ENCODE results near the gene RAP2A.

RAP2A gene

DNA sequence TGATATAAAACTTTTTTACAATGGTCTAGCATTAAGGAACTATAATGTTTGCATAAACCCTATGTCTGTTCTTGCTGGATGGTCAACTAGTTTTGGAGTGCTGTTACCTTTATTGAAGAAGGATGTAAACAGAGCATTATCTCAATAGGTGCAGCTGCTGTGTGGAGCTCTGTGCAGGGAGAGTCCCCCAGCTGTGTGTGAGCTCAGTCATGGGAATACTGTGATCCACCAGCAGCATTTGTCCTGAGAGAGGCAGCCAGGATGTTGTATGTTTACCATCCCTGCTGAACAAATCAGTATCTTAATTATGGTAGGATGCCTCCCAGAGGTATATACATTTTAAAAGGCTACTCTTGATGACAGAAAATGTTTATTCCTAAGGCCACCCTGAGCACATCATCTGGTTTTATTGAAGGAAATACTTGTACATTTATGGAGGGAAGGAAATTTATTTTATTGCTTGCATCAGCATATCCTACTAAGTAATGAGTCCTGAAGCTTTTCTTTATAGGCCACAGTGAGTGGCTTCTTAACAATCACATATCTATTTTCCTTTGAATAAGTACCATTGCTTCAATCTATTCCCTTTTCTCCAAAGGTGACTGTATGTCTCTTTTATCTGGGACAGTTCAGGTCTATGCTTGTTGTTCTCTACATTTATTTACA lies 11.7 kb downstream of the RAP2A start:
- Histone ChIP-seq H3K36me3 (ENCODE audit: control insufficient read depth, insufficient read depth, low read length) (no peaks in the 10 kb centered on the region), H3K4me1 (ENCODE audit: control insufficient read depth, insufficient read depth, low read length, poor library complexity, severe bottlenecking) (no peaks in the 10 kb centered on the region), H3K4me3 (ENCODE audit: insufficient read depth, low read depth, low read length, poor library complexity, severe bottlenecking) (no peak overlapping the region), H3K9me3 (ENCODE audit: control insufficient read depth, low read length) (no peaks in the 10 kb centered on the region), H3K27ac (ENCODE audit: insufficient read depth, low read length, poor library complexity, severe bottlenecking) (no peak overlapping the region), H3K27me3 (replicated peaks; ENCODE audit: control insufficient read depth, insufficient read depth, low read length, poor library complexity, severe bottlenecking) (no peaks in the 10 kb centered on the region)
- DNase-seq, result no peak

DNA sequence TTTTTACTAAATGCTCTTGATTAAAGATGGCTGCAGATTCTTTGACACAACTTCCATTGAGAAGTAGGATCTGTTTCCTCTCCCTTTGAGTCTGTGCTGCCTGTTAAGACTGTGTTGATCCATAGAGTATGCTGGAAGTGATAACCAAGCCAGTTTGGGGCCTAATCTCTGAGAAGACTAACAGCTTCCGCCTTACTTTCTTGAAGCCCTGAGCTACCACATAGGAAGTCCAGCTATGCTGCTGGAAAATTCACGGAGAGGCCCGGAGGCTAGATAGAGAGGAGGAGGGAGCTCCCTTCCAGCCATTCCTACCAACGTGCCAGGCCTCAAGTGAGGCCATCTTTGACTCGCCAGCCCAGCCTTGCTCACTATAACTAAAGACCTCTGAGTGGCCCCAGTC lies 12.5 kb downstream of the RAP2A start:
- Histone ChIP-seq H3K27ac (ENCODE audit: insufficient read depth, low read length, poor library complexity, severe bottlenecking) (no peak overlapping the region), H3K36me3 (ENCODE audit: control insufficient read depth, insufficient read depth, low read length) (no peaks in the 10 kb centered on the region), H3K4me1 (ENCODE audit: control insufficient read depth, insufficient read depth, low read length, poor library complexity, severe bottlenecking) (no peaks in the 10 kb centered on the region), H3K4me3 (ENCODE audit: insufficient read depth, low read depth, low read length, poor library complexity, severe bottlenecking) (no peak overlapping the region), H3K27me3 (replicated peaks; ENCODE audit: control insufficient read depth, insufficient read depth, low read length, poor library complexity, severe bottlenecking) (no peaks in the 10 kb centered on the region), H3K9me3 (ENCODE audit: control insufficient read depth, low read length) (no peaks in the 10 kb centered on the region)
- no peak for DNase-seq

DNA sequence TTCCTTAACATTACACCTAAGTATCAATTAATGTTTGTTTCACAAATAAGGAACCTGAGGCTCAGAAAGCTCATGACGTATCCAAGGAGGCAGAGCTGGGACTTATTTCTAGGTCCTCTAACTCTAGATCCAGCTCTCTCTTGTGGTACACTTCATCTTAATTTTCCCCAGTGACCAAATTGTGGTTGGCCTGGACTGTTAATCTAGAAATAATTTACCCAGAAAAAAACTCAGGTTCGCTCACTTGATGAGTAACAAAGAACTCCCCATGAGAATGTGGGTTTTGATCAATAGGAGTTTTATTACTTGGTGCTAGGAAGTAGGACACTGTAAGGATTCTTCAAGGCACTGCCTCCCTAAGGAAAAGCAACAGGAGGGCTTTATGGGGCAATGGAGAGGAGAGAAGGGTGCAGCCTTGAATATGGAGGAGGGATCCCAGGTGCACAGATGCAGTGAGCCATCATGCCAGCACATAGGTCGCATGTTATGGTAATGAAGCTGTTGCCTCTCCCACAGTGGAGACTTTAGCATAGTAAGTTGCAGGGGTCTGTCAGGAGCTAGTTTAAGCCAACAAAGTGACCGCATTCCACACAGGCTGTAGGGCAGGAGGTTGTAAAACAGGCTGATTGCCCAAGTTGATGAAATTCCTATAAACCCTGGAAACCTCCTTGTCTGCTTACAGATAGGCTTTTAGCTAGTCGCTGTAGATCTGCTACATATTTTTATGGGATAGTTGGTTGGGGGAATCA lies 14.7 kb downstream of the RAP2A start:
- H3K27ac ChIP-seq (ENCODE audit: insufficient read depth, low read length, poor library complexity, severe bottlenecking), result no peak overlapping the region
- no peaks in the 10 kb centered on the region for H3K36me3 ChIP-seq (ENCODE audit: control insufficient read depth, insufficient read depth, low read length)
- H3K27me3 ChIP-seq (replicated peaks; ENCODE audit: control insufficient read depth, insufficient read depth, low read length, poor library complexity, severe bottlenecking), result no peaks in the 10 kb centered on the region
- no peak for DNase-seq
- H3K4me3 ChIP-seq (ENCODE audit: insufficient read depth, low read depth, low read length, poor library complexity, severe bottlenecking), result no peak overlapping the region
- H3K9me3 ChIP-seq (ENCODE audit: control insufficient read depth, low read length), result no peaks in the 10 kb centered on the region
- no peaks in the 10 kb centered on the region for H3K4me1 ChIP-seq (ENCODE audit: control insufficient read depth, insufficient read depth, low read length, poor library complexity, severe bottlenecking)

DNA sequence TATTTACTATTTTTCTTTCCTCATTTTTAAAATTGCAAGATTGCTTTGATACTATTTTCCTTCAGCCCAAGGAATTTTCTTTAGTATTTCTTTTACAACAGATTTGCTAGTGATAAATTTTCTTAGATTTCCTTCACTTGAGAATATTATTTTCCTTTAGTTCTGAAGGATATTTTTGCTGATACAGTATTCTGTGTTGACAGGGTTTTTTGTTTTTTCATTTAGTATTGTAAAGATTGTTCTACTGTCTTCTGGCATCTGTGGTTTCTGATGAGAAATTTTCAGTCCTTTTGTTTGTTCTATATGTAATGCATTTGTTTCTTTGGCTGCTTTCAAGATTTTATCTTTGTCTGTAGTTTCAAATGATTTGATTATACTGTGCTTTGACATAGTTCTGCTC lies 20.7 kb downstream of the RAP2A start:
- Histone ChIP-seq H3K36me3 (ENCODE audit: control insufficient read depth, insufficient read depth, low read length) (no peaks in the 10 kb centered on the region), H3K27me3 (replicated peaks; ENCODE audit: control insufficient read depth, insufficient read depth, low read length, poor library complexity, severe bottlenecking) (no peaks in the 10 kb centered on the region), H3K4me3 (ENCODE audit: insufficient read depth, low read depth, low read length, poor library complexity, severe bottlenecking) (no peak overlapping the region), H3K9me3 (ENCODE audit: control insufficient read depth, low read length) (no peaks in the 10 kb centered on the region), H3K4me1 (ENCODE audit: control insufficient read depth, insufficient read depth, low read length, poor library complexity, severe bottlenecking) (no peaks in the 10 kb centered on the region), H3K27ac (ENCODE audit: insufficient read depth, low read length, poor library complexity, severe bottlenecking) (no peak overlapping the region)
- DNase-seq, result no peak

DNA sequence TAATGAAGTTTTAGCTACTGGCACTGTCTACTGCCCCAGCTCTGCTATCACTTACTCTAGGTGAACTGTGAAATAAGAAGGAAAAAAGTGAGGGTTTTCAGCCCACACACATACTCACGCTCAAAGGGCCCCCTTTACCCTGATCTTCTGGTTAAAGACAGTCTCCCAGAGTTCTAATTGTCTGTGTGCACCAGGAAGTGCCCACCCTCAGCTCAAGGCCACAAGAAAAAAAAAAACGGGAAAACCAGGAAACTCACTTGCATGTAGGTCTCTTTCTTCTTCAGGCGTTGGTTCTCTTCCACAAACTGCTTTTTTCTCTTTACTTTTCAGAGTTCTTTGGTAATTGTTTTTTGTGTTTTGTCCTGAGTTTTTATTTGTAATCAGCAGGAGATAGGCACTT lies 22.1 kb downstream of the RAP2A start:
- Histone ChIP-seq H3K27ac (ENCODE audit: insufficient read depth, low read length, poor library complexity, severe bottlenecking) (no peak overlapping the region), H3K9me3 (ENCODE audit: control insufficient read depth, low read length) (no peaks in the 10 kb centered on the region), H3K4me1 (ENCODE audit: control insufficient read depth, insufficient read depth, low read length, poor library complexity, severe bottlenecking) (peaks cover 5% of the 10 kb centered on the region), H3K36me3 (ENCODE audit: control insufficient read depth, insufficient read depth, low read length) (no peaks in the 10 kb centered on the region), H3K4me3 (ENCODE audit: insufficient read depth, low read depth, low read length, poor library complexity, severe bottlenecking) (no peak overlapping the region), H3K27me3 (replicated peaks; ENCODE audit: control insufficient read depth, insufficient read depth, low read length, poor library complexity, severe bottlenecking) (no peaks in the 10 kb centered on the region)
- DNase-seq, result no peak

DNA sequence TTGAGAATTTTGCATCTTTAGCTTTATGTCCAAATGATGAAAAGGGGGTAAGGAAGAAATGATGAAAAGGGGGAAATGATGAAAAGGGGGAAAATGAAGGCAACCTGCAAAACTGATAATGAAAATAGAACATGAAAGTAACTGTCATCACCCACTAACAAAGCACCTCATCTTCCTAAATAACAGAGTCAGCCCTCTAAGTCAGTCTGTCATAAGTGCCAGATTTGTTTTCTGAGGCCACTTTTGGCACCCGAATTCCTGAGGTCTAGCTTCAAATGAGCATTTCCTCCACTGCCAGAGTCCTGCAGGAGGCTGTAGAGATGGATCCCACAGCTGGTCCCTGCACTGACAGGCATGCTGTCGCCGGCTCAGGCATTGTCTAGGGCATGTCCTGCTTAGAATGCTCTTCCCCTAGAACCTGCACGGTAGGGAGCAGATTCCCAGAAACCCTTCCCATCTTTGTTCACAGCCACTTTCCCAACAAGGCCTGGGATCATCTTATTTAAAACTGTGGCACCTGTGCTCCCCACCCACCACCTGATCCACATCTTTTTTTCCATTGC lies 25.3 kb downstream of the RAP2A start:
- no peaks in the 10 kb centered on the region for H3K27me3 ChIP-seq (replicated peaks; ENCODE audit: control insufficient read depth, insufficient read depth, low read length, poor library complexity, severe bottlenecking)
- no peaks in the 10 kb centered on the region for H3K9me3 ChIP-seq (ENCODE audit: control insufficient read depth, low read length)
- peaks cover 2% of the 10 kb centered on the region for H3K36me3 ChIP-seq (ENCODE audit: control insufficient read depth, insufficient read depth, low read length)
- H3K4me1 ChIP-seq (ENCODE audit: control insufficient read depth, insufficient read depth, low read length, poor library complexity, severe bottlenecking), result peaks cover 5% of the 10 kb centered on the region
- H3K27ac ChIP-seq (ENCODE audit: insufficient read depth, low read length, poor library complexity, severe bottlenecking), result no peak overlapping the region
- DNase-seq, result no peak
- H3K4me3 ChIP-seq (ENCODE audit: insufficient read depth, low read depth, low read length, poor library complexity, severe bottlenecking), result no peak overlapping the region

DNA sequence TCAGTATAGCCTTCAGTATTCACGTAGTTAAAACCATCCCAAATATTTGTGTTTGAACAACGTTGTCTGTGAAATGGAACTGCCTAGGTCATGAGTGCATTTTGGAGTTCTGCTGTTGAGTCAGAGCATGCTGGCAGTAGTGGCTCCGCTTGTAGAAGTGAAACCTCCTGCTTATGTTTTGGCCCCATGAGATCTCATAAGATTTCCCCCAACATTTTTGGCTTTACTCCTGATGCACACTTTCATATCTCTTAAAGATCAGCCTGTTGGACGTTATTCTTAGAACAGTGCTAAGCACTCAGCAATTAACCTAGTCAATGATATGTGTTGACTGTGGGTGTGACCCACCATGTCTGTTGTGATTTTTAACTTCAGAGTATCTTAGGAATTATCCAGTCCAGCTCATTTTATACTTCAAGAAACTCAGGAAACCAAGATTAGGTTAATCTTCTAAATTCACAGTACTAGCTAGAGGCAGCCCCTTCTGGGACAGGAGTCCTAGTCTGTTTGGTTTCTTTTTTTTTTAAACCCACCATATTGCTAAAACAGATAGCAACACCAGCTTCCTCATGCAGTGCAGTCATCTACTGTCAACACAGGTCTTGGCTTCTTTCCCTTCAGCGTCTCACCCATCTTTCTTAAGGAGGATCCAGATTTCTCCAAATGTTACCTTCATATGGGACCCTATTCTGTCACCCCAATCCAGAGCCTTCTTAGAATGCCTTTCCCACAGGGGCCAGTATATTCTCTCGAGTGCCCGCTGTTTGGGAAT lies 26.2 kb downstream of the RAP2A start:
- Histone ChIP-seq H3K27ac (ENCODE audit: insufficient read depth, low read length, poor library complexity, severe bottlenecking) (no peak overlapping the region), H3K4me3 (ENCODE audit: insufficient read depth, low read depth, low read length, poor library complexity, severe bottlenecking) (no peak overlapping the region)
- DNase-seq, result no peak

DNA sequence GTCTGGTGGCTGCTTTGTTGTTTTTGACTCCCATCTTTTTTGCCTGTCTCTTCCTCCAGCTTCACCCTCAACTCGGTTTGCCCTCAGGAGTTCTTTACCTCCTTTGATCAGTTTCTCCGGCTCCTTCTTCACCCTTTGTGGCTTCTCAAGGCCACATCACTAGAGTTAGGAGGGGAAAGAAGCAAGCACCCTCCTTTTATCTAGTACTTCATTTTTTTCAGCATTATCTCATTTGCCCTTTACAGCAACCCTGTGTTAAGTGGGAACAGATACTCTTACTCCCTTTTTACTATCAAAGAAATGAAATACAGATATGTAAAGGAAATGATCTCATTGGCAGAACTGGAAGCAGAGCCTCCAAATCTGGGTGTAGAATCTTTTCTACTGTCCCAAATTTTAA lies 26.9 kb downstream of the RAP2A start:
- Histone ChIP-seq H3K27ac (ENCODE audit: insufficient read depth, low read length, poor library complexity, severe bottlenecking) (no peak overlapping the region), H3K27me3 (replicated peaks; ENCODE audit: control insufficient read depth, insufficient read depth, low read length, poor library complexity, severe bottlenecking) (no peaks in the 10 kb centered on the region), H3K36me3 (ENCODE audit: control insufficient read depth, insufficient read depth, low read length) (peaks cover 8% of the 10 kb centered on the region), H3K9me3 (ENCODE audit: control insufficient read depth, low read length) (no peaks in the 10 kb centered on the region), H3K4me3 (ENCODE audit: insufficient read depth, low read depth, low read length, poor library complexity, severe bottlenecking) (no peak overlapping the region), H3K4me1 (ENCODE audit: control insufficient read depth, insufficient read depth, low read length, poor library complexity, severe bottlenecking) (peaks cover 5% of the 10 kb centered on the region)
- no peak for DNase-seq

More for the DNA sequence above, 26.2 kb downstream of the RAP2A start:
- no peaks in the 10 kb centered on the region for H3K9me3 ChIP-seq (ENCODE audit: control insufficient read depth, low read length)
- no peaks in the 10 kb centered on the region for H3K27me3 ChIP-seq (replicated peaks; ENCODE audit: control insufficient read depth, insufficient read depth, low read length, poor library complexity, severe bottlenecking)
- peaks cover 8% of the 10 kb centered on the region for H3K36me3 ChIP-seq (ENCODE audit: control insufficient read depth, insufficient read depth, low read length)
- peaks cover 5% of the 10 kb centered on the region for H3K4me1 ChIP-seq (ENCODE audit: control insufficient read depth, insufficient read depth, low read length, poor library complexity, severe bottlenecking)

DNA sequence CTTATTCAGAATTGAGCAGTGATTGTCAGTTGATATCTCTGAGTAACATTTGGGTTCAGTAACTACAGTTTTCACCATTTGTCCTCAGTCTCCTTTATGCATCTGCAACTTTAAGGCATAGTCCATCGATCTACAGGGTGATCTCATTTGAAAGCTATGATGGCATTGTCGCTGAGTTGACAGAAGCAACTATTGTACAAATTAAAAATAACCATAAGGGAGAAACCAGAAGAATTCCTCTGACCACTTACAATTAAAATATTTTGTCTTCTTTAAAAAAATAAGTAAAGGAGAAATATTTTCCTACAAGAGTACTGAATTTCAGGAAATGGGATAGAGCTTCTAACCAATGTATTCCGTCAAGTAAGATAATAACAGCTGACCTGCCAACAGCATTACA lies 30.6 kb downstream of the RAP2A start:
- Histone ChIP-seq H3K27ac (ENCODE audit: insufficient read depth, low read length, poor library complexity, severe bottlenecking) (no peak overlapping the region), H3K36me3 (ENCODE audit: control insufficient read depth, insufficient read depth, low read length) (peaks cover 8% of the 10 kb centered on the region), H3K27me3 (replicated peaks; ENCODE audit: control insufficient read depth, insufficient read depth, low read length, poor library complexity, severe bottlenecking) (no peaks in the 10 kb centered on the region), H3K9me3 (ENCODE audit: control insufficient read depth, low read length) (no peaks in the 10 kb centered on the region), H3K4me3 (ENCODE audit: insufficient read depth, low read depth, low read length, poor library complexity, severe bottlenecking) (no peak overlapping the region), H3K4me1 (ENCODE audit: control insufficient read depth, insufficient read depth, low read length, poor library complexity, severe bottlenecking) (peaks cover 5% of the 10 kb centered on the region)
- no peak for DNase-seq

DNA sequence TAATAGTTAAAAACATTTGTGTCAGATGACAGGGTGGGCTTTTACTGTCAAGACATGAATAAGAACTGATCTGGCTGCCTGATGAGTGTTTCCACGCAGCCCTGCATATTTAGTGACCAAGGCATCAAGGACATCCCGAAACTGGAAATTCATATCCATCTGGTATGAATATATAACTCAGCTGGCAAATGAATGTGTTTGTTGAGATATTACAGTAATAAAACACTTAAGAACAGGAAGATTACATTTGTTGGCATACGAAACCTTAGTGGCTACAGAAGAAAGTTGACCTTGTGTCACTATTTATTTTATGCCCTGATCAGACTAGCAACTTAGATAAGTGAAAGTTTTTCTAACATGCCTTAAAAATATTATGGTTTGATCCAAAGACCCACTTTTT lies 32.8 kb downstream of the RAP2A start:
- no peaks in the 10 kb centered on the region for H3K9me3 ChIP-seq (ENCODE audit: control insufficient read depth, low read length)
- H3K27ac ChIP-seq (ENCODE audit: insufficient read depth, low read length, poor library complexity, severe bottlenecking), result no peak overlapping the region
- no peaks in the 10 kb centered on the region for H3K27me3 ChIP-seq (replicated peaks; ENCODE audit: control insufficient read depth, insufficient read depth, low read length, poor library complexity, severe bottlenecking)
- no peak overlapping the region for H3K4me3 ChIP-seq (ENCODE audit: insufficient read depth, low read depth, low read length, poor library complexity, severe bottlenecking)
- no peaks in the 10 kb centered on the region for H3K4me1 ChIP-seq (ENCODE audit: control insufficient read depth, insufficient read depth, low read length, poor library complexity, severe bottlenecking)
- no peak for DNase-seq
- peaks cover 8% of the 10 kb centered on the region for H3K36me3 ChIP-seq (ENCODE audit: control insufficient read depth, insufficient read depth, low read length)

Data from effector memory CD4-positive, alpha-beta T cell (primary cell).